ENCODE data around the gene MYRIP.

MYRIP gene

GRCh38 chr3:40143283-40144090 lies 334.1 kb downstream of the MYRIP start:
- POLR2A ChIA-PET = no interaction called here
- CTCF ChIA-PET = interaction anchor here (1.2 to 1.6 kb wide), 2 partner anchors 10 to 331 kb away, joined by 3 to 4 read pairs; no protein-coding TSS in a partner anchor
- no peak for DNase-seq (ENCODE audit: extremely low spot score)
- TF ChIP-seq CTCF (IDR thresholded peaks at IDR 0.05; ENCODE audit: control extremely low read depth, extremely low read depth, low read depth, missing control alignments) = no peak

GRCh38 chr3:40148827-40149226 lies 339.4 kb downstream of the MYRIP start:
- CTCF ChIA-PET = no interaction called here
- POLR2A ChIA-PET = no interaction called here
- no peak for DNase-seq (ENCODE audit: extremely low spot score)
- TF ChIP-seq CTCF (IDR thresholded peaks at IDR 0.05; ENCODE audit: control extremely low read depth, extremely low read depth, low read depth, missing control alignments) = no peak

- CTCF ChIA-PET = interaction anchor here (1.0 to 1.4 kb wide), 3 partner anchors 8 to 52 kb away, joined by 3 to 5 read pairs (median 4); no protein-coding TSS in a partner anchor
- no peak for DNase-seq (ENCODE audit: extremely low spot score)
- TF ChIP-seq CTCF (IDR thresholded peaks at IDR 0.05; ENCODE audit: control extremely low read depth, extremely low read depth, low read depth, missing control alignments) = no peak
- POLR2A ChIA-PET = no interaction called here
Observed at GRCh38 chr3:40152482-40153133, 343.2 kb downstream of the MYRIP start.

- DNase-seq (ENCODE audit: extremely low spot score) = no peak
- ChIA-PET CTCF (no interaction called here), POLR2A (no interaction called here)
- TF ChIP-seq CTCF (IDR thresholded peaks at IDR 0.05; ENCODE audit: control extremely low read depth, extremely low read depth, low read depth, missing control alignments) = no peak
Observed at GRCh38 chr3:40160933-40161332, 351.5 kb downstream of the MYRIP start.

- no peak for TF ChIP-seq CTCF (IDR thresholded peaks at IDR 0.05; ENCODE audit: control extremely low read depth, extremely low read depth, low read depth, missing control alignments)
- ChIA-PET POLR2A (no interaction called here), CTCF (no interaction called here)
- DNase-seq (ENCODE audit: extremely low spot score) = no peak
Observed at GRCh38 chr3:40162616-40163015, 353.2 kb downstream of the MYRIP start.

GRCh38 chr3:40166997-40167396 lies 357.6 kb downstream of the MYRIP start:
- ChIA-PET CTCF (interaction anchor here (1.6 kb wide), 1 partner anchor 25 kb away, joined by 4 read pairs; no protein-coding TSS in a partner anchor), POLR2A (no interaction called here)
- TF ChIP-seq CTCF (IDR thresholded peaks at IDR 0.05; ENCODE audit: control extremely low read depth, extremely low read depth, low read depth, missing control alignments) = no peak
- DNase-seq (ENCODE audit: extremely low spot score) = no peak

All from GM10248 (cell line).